ENCODE data around the gene HOXA11. TPM values are rescaled to one million over a fixed set of nuclear protein-coding genes. Genes with fewer than 3 reads are reported as not detected.

Gene HOXA11
- total RNA-seq, 2 donors from 2014 or later, result 0.28 to 3.7 TPM

DNA sequence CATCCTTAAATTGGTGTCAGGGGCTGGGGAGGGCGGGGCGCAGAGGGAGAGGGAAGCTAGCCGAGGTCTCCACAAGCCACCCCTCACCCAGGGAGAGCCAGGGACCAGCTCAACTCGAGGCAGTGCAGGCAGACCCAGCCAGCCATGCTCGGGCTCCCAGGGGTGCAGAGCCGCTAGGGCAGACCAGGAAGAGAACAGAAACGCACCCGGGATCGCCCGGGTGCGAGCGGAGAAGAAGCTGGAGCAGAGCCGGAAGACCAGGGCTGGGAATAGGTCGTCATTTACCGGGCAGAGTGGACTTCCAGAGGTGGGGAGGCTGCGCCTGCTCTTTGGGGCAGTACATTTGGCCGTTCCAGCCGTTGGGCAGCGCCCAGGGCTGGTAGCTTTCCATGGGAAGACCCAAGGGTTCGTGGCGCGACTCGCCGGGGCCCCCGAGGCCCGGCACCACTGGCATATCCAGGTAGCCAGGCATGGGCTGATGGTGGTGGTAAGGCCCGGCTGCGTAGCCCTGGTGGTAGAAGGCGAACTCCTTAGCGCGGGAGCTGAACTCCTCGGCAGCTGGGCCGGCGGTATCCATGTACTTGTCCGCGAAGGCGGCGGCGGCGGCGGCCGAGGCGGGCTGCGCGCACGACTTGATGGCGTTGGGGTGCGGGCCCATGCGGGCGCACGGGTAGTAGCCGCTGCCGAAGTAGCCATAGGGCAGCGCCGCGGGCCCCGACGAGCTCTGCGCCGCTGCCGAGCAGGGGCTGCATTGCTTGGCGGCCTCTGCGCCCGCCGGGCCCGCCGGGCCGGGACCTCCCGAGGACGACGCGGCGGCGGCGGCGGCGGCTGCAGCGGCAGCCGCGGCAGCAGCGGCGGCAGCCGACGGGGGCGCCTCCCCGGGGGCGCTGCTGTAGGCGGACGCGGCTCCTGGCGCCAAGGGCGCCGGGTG, 14.1 kb upstream of the HOXA11 start:
- Histone ChIP-seq H3K4me3 (peak overlapping the region; percentile 48), H3K36me3 (no peaks in the 10 kb centered on the region), H3K27me3 (replicated peaks; ENCODE audit: insufficient read depth) (peaks cover 77% of the 10 kb centered on the region), H3K9me3 (no peaks in the 10 kb centered on the region), H3K4me1 (ENCODE audit: control insufficient read depth in 1 of 2, low read depth in 2 of 2) (peaks cover 11 to 29% of the 10 kb centered on the region in 2 donors), H3K27ac (no peak overlapping the region)
- TF ChIP-seq, protein P1, sequence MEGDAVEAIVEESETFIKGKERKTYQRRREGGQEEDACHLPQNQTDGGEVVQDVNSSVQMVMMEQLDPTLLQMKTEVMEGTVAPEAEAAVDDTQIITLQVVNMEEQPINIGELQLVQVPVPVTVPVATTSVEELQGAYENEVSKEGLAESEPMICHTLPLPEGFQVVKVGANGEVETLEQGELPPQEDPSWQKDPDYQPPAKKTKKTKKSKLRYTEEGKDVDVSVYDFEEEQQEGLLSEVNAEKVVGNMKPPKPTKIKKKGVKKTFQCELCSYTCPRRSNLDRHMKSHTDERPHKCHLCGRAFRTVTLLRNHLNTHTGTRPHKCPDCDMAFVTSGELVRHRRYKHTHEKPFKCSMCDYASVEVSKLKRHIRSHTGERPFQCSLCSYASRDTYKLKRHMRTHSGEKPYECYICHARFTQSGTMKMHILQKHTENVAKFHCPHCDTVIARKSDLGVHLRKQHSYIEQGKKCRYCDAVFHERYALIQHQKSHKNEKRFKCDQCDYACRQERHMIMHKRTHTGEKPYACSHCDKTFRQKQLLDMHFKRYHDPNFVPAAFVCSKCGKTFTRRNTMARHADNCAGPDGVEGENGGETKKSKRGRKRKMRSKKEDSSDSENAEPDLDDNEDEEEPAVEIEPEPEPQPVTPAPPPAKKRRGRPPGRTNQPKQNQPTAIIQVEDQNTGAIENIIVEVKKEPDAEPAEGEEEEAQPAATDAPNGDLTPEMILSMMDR (IDR thresholded peaks at IDR 0.05), result no peak
- no peak for DNase-seq (ENCODE audit: low spot score)
- ATAC-seq (ENCODE audit: insufficient number of reproducible peaks, low FRiP score, low read depth), result no peak

DNA sequence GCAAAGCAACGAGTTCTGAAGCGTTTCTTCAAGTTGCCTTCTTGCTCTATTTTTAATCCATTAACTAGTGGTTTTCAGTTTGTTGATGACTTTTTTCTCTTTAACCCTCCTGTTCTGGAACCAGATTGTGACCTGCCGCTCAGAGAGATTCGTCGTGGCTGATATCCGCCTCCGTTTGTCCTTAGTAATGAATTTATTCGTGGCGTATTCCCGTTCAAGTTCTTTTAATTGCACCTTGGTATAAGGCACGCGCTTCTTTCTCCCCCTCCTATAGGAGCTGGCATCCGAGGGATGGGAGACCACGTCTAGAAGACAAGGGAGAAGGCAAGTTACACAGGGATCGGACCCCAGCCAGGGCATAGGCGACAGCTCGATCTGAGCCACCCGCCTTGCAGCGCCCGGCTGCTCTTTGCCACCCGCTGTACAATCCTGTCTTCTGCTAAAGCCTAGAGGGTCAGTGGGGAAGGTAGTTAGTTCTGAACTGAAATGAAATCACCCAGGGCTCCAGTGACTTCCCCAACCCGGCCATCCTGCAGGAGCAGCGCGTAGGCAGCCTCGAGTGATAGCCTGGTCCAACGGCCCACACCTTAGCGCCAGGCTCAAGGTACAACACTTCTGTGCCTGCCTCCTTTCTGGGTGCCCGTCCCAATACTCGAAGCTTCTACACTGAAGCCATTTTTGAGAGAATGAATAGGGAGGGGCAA, 13.3 kb upstream of the HOXA11 start:
- no peak for ATAC-seq (ENCODE audit: insufficient number of reproducible peaks, low FRiP score, low read depth)

DNA sequence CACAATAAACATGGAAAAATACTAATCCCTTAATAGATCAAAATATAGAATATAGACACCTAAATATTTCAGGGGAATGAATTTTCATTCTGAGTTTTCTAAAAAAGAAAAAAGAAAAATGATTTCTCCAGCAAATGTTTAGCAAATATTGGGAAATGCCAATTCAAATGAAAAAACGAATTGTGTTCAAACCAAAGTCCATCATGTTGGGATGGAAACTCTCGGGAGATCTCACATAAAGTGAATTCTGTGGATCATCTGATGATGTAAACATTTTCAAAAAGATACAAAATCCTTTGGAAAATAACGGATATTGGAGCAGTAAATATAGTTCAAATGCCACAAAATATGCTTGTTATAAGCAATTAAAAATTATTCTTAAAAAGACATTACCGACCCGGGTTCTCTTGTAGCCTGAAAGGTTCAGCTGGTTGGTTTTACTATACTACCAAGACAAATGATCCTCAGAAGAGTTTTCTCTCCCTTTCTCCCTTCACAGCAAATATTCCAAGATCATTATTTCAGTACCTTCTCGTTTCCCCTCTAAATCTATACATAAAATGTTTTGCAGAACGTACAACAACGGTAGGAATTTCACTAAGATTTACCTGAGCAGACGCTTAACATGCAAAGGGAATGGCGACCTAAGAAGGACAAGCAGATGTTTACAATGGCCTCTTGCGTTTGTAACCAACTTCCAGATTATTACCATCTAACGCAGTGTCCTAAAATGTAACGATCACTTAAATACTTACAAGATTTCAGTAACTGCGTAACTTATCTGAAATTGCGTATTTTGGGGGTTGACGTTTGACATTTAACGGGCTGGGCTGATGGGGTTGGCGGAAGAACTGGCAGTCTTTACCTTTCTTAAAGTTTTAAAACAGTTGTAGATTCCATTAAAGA, 12.4 kb upstream of the HOXA11 start:
- peaks cover 18 to 38% of the 10 kb centered on the region in 2 donors for H3K4me1 ChIP-seq (ENCODE audit: control insufficient read depth in 1 of 2, low read depth in 2 of 2)

More for the DNA sequence above, 13.3 kb upstream of the HOXA11 start:
- TF ChIP-seq, protein P1 (IDR thresholded peaks at IDR 0.05), result no peak
- no peak overlapping the region for H3K27ac ChIP-seq
- peaks cover 11 to 29% of the 10 kb centered on the region in 2 donors for H3K4me1 ChIP-seq (ENCODE audit: control insufficient read depth in 1 of 2, low read depth in 2 of 2)
- H3K4me3 ChIP-seq, result no peak overlapping the region
- H3K27me3 ChIP-seq (replicated peaks; ENCODE audit: insufficient read depth), result peaks cover 78% of the 10 kb centered on the region
- H3K9me3 ChIP-seq, result no peaks in the 10 kb centered on the region
- DNase-seq (ENCODE audit: low spot score), result no peak
- H3K36me3 ChIP-seq, result no peaks in the 10 kb centered on the region

DNA sequence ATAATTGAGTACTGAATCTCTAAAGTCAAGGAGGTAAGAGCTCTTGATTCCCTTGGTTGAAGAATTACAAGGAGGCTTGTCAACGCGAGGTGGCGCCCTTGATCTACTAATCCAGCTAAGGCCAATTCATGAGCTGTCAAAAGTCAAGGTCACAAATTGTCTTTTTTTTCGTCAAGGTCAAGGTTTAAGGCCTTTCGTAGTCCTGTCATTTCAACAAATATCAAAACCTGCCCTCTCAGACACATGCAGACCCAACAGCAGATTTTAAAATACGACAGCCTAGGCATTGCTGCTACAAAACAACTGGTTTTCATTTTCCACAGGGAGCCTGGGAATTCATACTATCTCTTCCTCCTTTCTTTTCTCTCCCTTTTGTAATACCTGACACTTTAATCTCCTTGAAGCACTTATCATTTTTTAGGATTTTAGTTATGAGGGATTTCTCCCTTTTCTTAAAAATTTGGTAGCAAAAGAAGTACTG, 11.3 kb upstream of the HOXA11 start:
- Histone ChIP-seq H3K4me1 (ENCODE audit: control insufficient read depth in 1 of 2, low read depth in 2 of 2) (peaks cover 21 to 35% of the 10 kb centered on the region in 2 donors), H3K4me3 (no peak overlapping the region), H3K9me3 (no peaks in the 10 kb centered on the region), H3K36me3 (no peaks in the 10 kb centered on the region), H3K27me3 (replicated peaks; ENCODE audit: insufficient read depth) (peaks cover 69% of the 10 kb centered on the region), H3K27ac (no peak overlapping the region)
- peak; percentile 58 for DNase-seq (ENCODE audit: low spot score)
- TF ChIP-seq, protein P1 (IDR thresholded peaks at IDR 0.05), result peak; percentile 71
- no peak for ATAC-seq (ENCODE audit: insufficient number of reproducible peaks, low FRiP score, low read depth)

More for the DNA sequence above, 12.4 kb upstream of the HOXA11 start:
- TF ChIP-seq, protein P1 (IDR thresholded peaks at IDR 0.05), result no peak
- peaks cover 73% of the 10 kb centered on the region for H3K27me3 ChIP-seq (replicated peaks; ENCODE audit: insufficient read depth)
- no peak overlapping the region for H3K4me3 ChIP-seq
- no peak overlapping the region for H3K27ac ChIP-seq
- H3K9me3 ChIP-seq, result no peaks in the 10 kb centered on the region
- H3K36me3 ChIP-seq, result no peaks in the 10 kb centered on the region
- DNase-seq (ENCODE audit: low spot score), result no peak
- ATAC-seq (ENCODE audit: insufficient number of reproducible peaks, low FRiP score, low read depth), result no peak

All from thoracic aorta (tissue), 2 donors.